H9 (cell line): ENCODE results near the gene UNC5A. TPM values are rescaled to one million over a fixed set of nuclear protein-coding genes. Genes with fewer than 3 reads are reported as not detected.

Experiments
- DNase-seq: peaks from one replicate; pipeline ENCODE4 v3.0.0-alpha.2; 2017
- H2AFZ ChIP-seq: one replicate; pipeline ENCODE4 v1.6.1; 2013; ENCODE audit warnings: mild to moderate bottlenecking, low read length, control low read depth, moderate library complexity
- H2AK5ac ChIP-seq: 2 replicates; pipeline ENCODE4 v1.6.1; 2013; ENCODE audit warnings: low read length, control low read depth, mixed read lengths; ENCODE audit not compliant: insufficient read length
- H2BK120ac ChIP-seq: one replicate; pipeline ENCODE4 v1.6.1; 2013; ENCODE audit warnings: low read depth, mild to moderate bottlenecking, low read length, control low read depth, inconsistent platforms; ENCODE audit not compliant: poor library complexity, severe bottlenecking
- H2BK12ac ChIP-seq: 2 replicates; pipeline ENCODE4 v1.6.1; 2013; ENCODE audit warnings: low read length, control low read depth, mixed read lengths, low read depth; ENCODE audit not compliant: insufficient read length
- H2BK15ac ChIP-seq: 2 replicates; pipeline ENCODE4 v1.6.1; 2013; ENCODE audit warnings: low read depth, low read length, control low read depth
- H2BK20ac ChIP-seq: one replicate; pipeline ENCODE4 v1.6.1; 2013; ENCODE audit warnings: low read depth, mild to moderate bottlenecking, low read length, control low read depth, inconsistent platforms; ENCODE audit not compliant: poor library complexity, severe bottlenecking
- H2BK5ac ChIP-seq: 2 replicates; pipeline ENCODE4 v1.6.1; 2013; ENCODE audit warnings: low read length, control low read depth, mixed read lengths; ENCODE audit not compliant: insufficient read length
- H3K14ac ChIP-seq: 2 replicates; pipeline ENCODE4 v1.6.1; 2013; ENCODE audit warnings: low read length, control low read depth; ENCODE audit not compliant: insufficient read depth
- H3K18ac ChIP-seq: 2 replicates; pipeline ENCODE4 v1.6.1; 2013; ENCODE audit warnings: low read depth, mild to moderate bottlenecking, mixed read lengths, low read length, control low read depth; ENCODE audit not compliant: insufficient read length
- H3K23ac ChIP-seq: 2 replicates; pipeline ENCODE4 v1.6.1; 2013; ENCODE audit warnings: low read length, control low read depth, mixed read lengths, low read depth; ENCODE audit not compliant: insufficient read length
- H3K23me2 ChIP-seq: 2 replicates; pipeline ENCODE4 v1.6.1; 2013; ENCODE audit warnings: low read depth, mild to moderate bottlenecking, mixed read lengths, low read length, control low read depth; ENCODE audit not compliant: insufficient read length, poor library complexity, severe bottlenecking
- H3K27ac ChIP-seq: 2 replicates; pipeline ENCODE4 v1.5.1; 2013; ENCODE audit warnings: low read length, control low read depth, mixed read lengths, low read depth; ENCODE audit not compliant: insufficient read length
- H3K27me3 ChIP-seq: 2 replicates; pipeline ENCODE4 v1.6.1; 2013; ENCODE audit warnings: low read length, control low read depth, inconsistent platforms; ENCODE audit not compliant: insufficient read depth
- H3K4ac ChIP-seq: 2 replicates; pipeline ENCODE4 v1.6.1; 2013; ENCODE audit warnings: low read depth, mild to moderate bottlenecking, control low read depth, inconsistent platforms, low read length, moderate library complexity
- H3K4me1 ChIP-seq: 2 replicates; pipeline ENCODE4 v1.6.1; 2013; ENCODE audit warnings: low read length, control low read depth, inconsistent platforms; ENCODE audit not compliant: insufficient read depth
- H3K4me2 ChIP-seq: 2 replicates; pipeline ENCODE4 v1.6.1; 2013; ENCODE audit warnings: low read length, control low read depth, mixed read lengths; ENCODE audit not compliant: insufficient read length, insufficient read depth
- H3K56ac ChIP-seq: 2 replicates; pipeline ENCODE4 v1.6.1; 2013; ENCODE audit warnings: low read depth, mild to moderate bottlenecking, mixed read lengths, low read length, control low read depth; ENCODE audit not compliant: insufficient read length
- H3K79me1 ChIP-seq: 2 replicates; pipeline ENCODE4 v1.6.1; 2013; ENCODE audit warnings: low read depth, mild to moderate bottlenecking, moderate library complexity, low read length, control low read depth, inconsistent platforms; ENCODE audit not compliant: insufficient read depth, poor library complexity, severe bottlenecking
- H3K79me2 ChIP-seq: 2 replicates; pipeline ENCODE4 v1.6.1; 2013; ENCODE audit warnings: low read length, control low read depth, inconsistent platforms; ENCODE audit not compliant: insufficient read depth
- H3K9ac ChIP-seq: 2 replicates; pipeline ENCODE4 v1.6.1; 2013; ENCODE audit warnings: low read length, control low read depth, mixed read lengths; ENCODE audit not compliant: insufficient read length; ENCODE audit errors: extremely low read depth
- H3K9me3 ChIP-seq: one replicate; pipeline ENCODE4 v1.6.1; 2013; ENCODE audit warnings: low read depth, low read length, inconsistent platforms; ENCODE audit not compliant: control insufficient read depth
- H3T11ph ChIP-seq: one replicate; pipeline ENCODE4 v1.6.1; 2013; ENCODE audit warnings: mild to moderate bottlenecking, low read length, control low read depth, inconsistent platforms
- H4K20me1 ChIP-seq: one replicate; pipeline ENCODE4 v1.6.1; 2013; ENCODE audit not compliant: control insufficient read depth, insufficient read length, insufficient read depth
- H4K5ac ChIP-seq: 2 replicates; pipeline ENCODE4 v1.6.1; 2013; ENCODE audit warnings: low read depth, mild to moderate bottlenecking, mixed read lengths, low read length, control low read depth; ENCODE audit not compliant: insufficient read length
- H4K8ac ChIP-seq: replicated peaks from 2 replicates; pipeline ENCODE4 v1.6.1; 2013; ENCODE audit warnings: low read length, control low read depth, mixed read lengths, low read depth; ENCODE audit not compliant: insufficient read length
- H4K91ac ChIP-seq: 2 replicates; pipeline ENCODE4 v1.6.1; 2013; ENCODE audit warnings: low read depth, mild to moderate bottlenecking, moderate library complexity, mixed read lengths, low read length, control low read depth; ENCODE audit not compliant: insufficient read length
- H3K27ac Mint-ChIP-seq, 3 experiments: 2 replicates in 2 of 3; 3 replicates in 1 of 3; pipeline ENCODE4 v1.8.0; 2020 to 2021; ENCODE audit warnings: mixed read lengths in 3 of 3, mild to moderate bottlenecking in 1 of 3, moderate library complexity in 1 of 3
- H3K27me3 Mint-ChIP-seq: 2 replicates; pipeline ENCODE4 v1.8.0; 2021; ENCODE audit warnings: low read depth, mild to moderate bottlenecking, moderate library complexity, mixed read lengths
- H3K36me3 Mint-ChIP-seq, 3 experiments: 2 replicates in 2 of 3; 3 replicates in 1 of 3; pipeline ENCODE4 v1.8.0; 2020 to 2021; ENCODE audit warnings: low read depth in 3 of 3, mixed read lengths in 3 of 3; ENCODE audit not compliant: insufficient read depth in 1 of 3
- H3K4me1 Mint-ChIP-seq, 2 experiments: 2 replicates each; pipeline ENCODE4 v1.8.0; 2020; ENCODE audit warnings: mixed read lengths in 2 of 2
- H3K4me3 Mint-ChIP-seq, 2 experiments: 2 replicates in 1 of 2; 3 replicates in 1 of 2; pipeline ENCODE4 v1.8.0; 2020 to 2021; ENCODE audit warnings: mild to moderate bottlenecking in 2 of 2, mixed read lengths in 2 of 2, moderate library complexity in 1 of 2
- H3K9me3 Mint-ChIP-seq, 2 experiments: 2 replicates in 1 of 2; 3 replicates in 1 of 2; pipeline ENCODE4 v1.8.0; 2020; ENCODE audit warnings: mild to moderate bottlenecking in 2 of 2, mixed read lengths in 2 of 2, moderate library complexity in 1 of 2
- WGBS: extraction: QIAGEN DNeasy Blood & Tissue Kit; methylation state at CpG from one replicate; pipeline ENCODE4 v1.1.7; 2013; ENCODE audit warnings: missing lambda C conversion rate, low lambda C conversion rate, mixed read lengths; ENCODE audit not compliant: insufficient read length; ENCODE audit errors: extremely low coverage; 5-methylcytosine and 5-hydroxymethylcytosine counted together
- total RNA-seq: library from RNA; stranded (reverse); gene quantifications from 2 replicates; pipeline ENCODE4 v1.2.1, GENCODE V29; 2021
- TF ChIP-seq, protein P1 (sequence below): fragments of 200-600 bp; sonication (generic); conservative IDR thresholded peaks from 3 replicates; pipeline ENCODE4 v1.8.0; 2021; ENCODE audit warnings: antibody characterized with exemption, mild to moderate bottlenecking

The UNC5A gene
- total RNA-seq, 1 experiment from 2014 or later: 4.4 TPM

GRCh38 chr5:176837707-176838115 is 27.4 kb downstream of the UNC5A start:
- WGBS: no CpG with 5 or more reads among the region's 16 CpGs

More at GRCh38 chr5:176837707-176838115, 27.4 kb downstream of the UNC5A start:
- Histone ChIP-seq H2BK20ac (no peak overlapping the region), H3K56ac (no peak overlapping the region), H2BK12ac (no peak overlapping the region), H3K27me3 (no peaks in the 10 kb centered on the region; the same call in 1 of the 2 replicates), H2BK120ac (no peak overlapping the region), H2BK15ac (no peak overlapping the region), H3K9me3 (no peaks in the 10 kb centered on the region), H2AK5ac (no peak overlapping the region), H3K4me2 (no peak overlapping the region), H4K8ac (no peak overlapping the region), H2AFZ (no peak overlapping the region), H3K14ac (no peak overlapping the region), H3K79me1 (no peaks in the 10 kb centered on the region), H3T11ph (no peak overlapping the region), H3K4me1 (no peaks in the 10 kb centered on the region), H2BK5ac (no peak overlapping the region), H3K23me2 (no peaks in the 10 kb centered on the region), H3K79me2 (no peaks in the 10 kb centered on the region), H3K18ac (no peak overlapping the region), H3K27ac (no peak overlapping the region), H3K23ac (no peak overlapping the region), H3K9ac (no peak overlapping the region), H4K91ac (no peak overlapping the region), H4K20me1 (no peaks in the 10 kb centered on the region), H4K5ac (no peak overlapping the region), H3K4ac (no peak overlapping the region)
- Mint-ChIP-seq H3K27ac (no peak overlapping the region), H3K9me3 (no peaks in the 10 kb centered on the region; a peak in 1 of 5 replicates), H3K27me3 (peaks cover 66% of the 10 kb centered on the region), H3K4me1 (peaks cover 13 to 25% of the 10 kb centered on the region in 2 experiments), H3K4me3 (no peak overlapping the region; a peak in 1 of 5 replicates), H3K36me3 (no peaks in the 10 kb centered on the region)
- TF ChIP-seq, protein P1, sequence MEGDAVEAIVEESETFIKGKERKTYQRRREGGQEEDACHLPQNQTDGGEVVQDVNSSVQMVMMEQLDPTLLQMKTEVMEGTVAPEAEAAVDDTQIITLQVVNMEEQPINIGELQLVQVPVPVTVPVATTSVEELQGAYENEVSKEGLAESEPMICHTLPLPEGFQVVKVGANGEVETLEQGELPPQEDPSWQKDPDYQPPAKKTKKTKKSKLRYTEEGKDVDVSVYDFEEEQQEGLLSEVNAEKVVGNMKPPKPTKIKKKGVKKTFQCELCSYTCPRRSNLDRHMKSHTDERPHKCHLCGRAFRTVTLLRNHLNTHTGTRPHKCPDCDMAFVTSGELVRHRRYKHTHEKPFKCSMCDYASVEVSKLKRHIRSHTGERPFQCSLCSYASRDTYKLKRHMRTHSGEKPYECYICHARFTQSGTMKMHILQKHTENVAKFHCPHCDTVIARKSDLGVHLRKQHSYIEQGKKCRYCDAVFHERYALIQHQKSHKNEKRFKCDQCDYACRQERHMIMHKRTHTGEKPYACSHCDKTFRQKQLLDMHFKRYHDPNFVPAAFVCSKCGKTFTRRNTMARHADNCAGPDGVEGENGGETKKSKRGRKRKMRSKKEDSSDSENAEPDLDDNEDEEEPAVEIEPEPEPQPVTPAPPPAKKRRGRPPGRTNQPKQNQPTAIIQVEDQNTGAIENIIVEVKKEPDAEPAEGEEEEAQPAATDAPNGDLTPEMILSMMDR: no peak
- peak; percentile 92 for DNase-seq
